Measurements from ENCODE around the gene NKAPL. TPM values are rescaled to one million over a fixed set of nuclear protein-coding genes. Genes with fewer than 3 reads are reported as not detected.

NKAPL gene
- total and polyA plus RNA-seq, 2 of the 13 experiments (the other 11 are each of a cell fraction or from before 2014, with no cell fraction given), result not detected

GRCh38 chr6:28218312-28219248 is 40.5 kb upstream of the NKAPL start (continued):
- TF ChIP-seq PAXIP1 (CRISPR knock-in tag; conservative IDR thresholded peaks at IDR 0.05) (peak; percentile 49; the same call in 1 of the 2 replicates), ZNF317 (CRISPR knock-in tag; IDR thresholded peaks at IDR 0.05) (no peak), GPBP1L1 (CRISPR knock-in tag; IDR thresholded peaks at IDR 0.05) (no peak), ETV5 (CRISPR knock-in tag; IDR thresholded peaks at IDR 0.05; ENCODE audit: borderline replicate concordance) (peak; percentile 86; the same call in 1 of the 2 replicates), ZNF468 (CRISPR knock-in tag; IDR thresholded peaks at IDR 0.05) (no peak), ZNF432 (CRISPR knock-in tag; IDR thresholded peaks at IDR 0.05; ENCODE audit: borderline replicate concordance) (no peak), E2F5 (CRISPR knock-in tag; conservative IDR thresholded peaks at IDR 0.05) (0 out of 2 replicates have a peak, but pooled peaks have one; percentile 8), ZNF350 (CRISPR knock-in tag; IDR thresholded peaks at IDR 0.05; ENCODE audit: borderline replicate concordance, low read depth) (peak; percentile 63; the same call in 1 of the 2 replicates), ZNF512B (CRISPR knock-in tag; IDR thresholded peaks at IDR 0.05; ENCODE audit: borderline replicate concordance) (no peak), ZNF724P (CRISPR knock-in tag; IDR thresholded peaks at IDR 0.05; ENCODE audit: borderline replicate concordance) (no peak), ZBTB38 (CRISPR knock-in tag; IDR thresholded peaks at IDR 0.05) (peak; percentile 88), ZNF7 (CRISPR knock-in tag; IDR thresholded peaks at IDR 0.05) (peak; percentile 21; the same call in 1 of the 2 replicates), TCF12 (IDR thresholded peaks at IDR 0.05) (no peak), TCF12 (CRISPR knock-in tag; IDR thresholded peaks at IDR 0.05) (no peak), IRF1 (CRISPR knock-in tag; IDR thresholded peaks at IDR 0.05; ENCODE audit: low read depth) (no peak), ZNF691 (CRISPR knock-in tag; IDR thresholded peaks at IDR 0.05; ENCODE audit: borderline replicate concordance, low read depth) (peak; percentile 43), KLF16 (CRISPR knock-in tag; IDR thresholded peaks at IDR 0.05) (0 out of 4 replicates have a peak, but pooled peaks of 1 of the 2 experiments have one; percentile 20)

All from HepG2 (cell line).